Measurements from ENCODE around the gene CRIP3. TPM values are rescaled to one million over a fixed set of nuclear protein-coding genes. Genes with fewer than 3 reads are reported as not detected.

CRIP3 gene
- total and polyA plus RNA-seq, 2 of the 13 experiments (the other 11 are each of a cell fraction or from before 2014, with no cell fraction given), result 6.3 to 9.3 TPM

DNA sequence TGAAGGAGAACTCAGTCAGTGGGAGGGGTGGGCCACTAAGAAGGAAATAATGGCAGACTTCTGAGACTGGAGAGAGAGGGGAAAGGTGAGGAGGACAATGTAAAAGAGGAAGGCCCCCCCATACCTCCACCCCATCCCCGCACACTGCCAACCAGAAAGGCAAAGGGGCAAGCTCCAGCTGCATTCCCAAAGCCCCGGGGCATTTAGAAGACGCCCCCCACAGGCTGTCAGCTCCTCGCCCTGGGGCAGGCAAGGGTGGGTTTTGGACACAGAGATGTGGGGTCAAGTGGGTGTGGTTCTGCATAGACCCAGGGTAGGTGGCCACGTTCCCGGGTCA is 31.4 kb downstream of the CRIP3 start (continued):
- TF ChIP-seq ZNF570 (CRISPR knock-in tag; IDR thresholded peaks at IDR 0.05; ENCODE audit: borderline replicate concordance), result no peak
- TF ChIP-seq ZNF674 (CRISPR knock-in tag; IDR thresholded peaks at IDR 0.05; ENCODE audit: low read depth), result no peak
- TF ChIP-seq ZFP62 (CRISPR knock-in tag; IDR thresholded peaks at IDR 0.05), result 0 out of 2 replicates have a peak, but pooled peaks have one; percentile 47
- TF ChIP-seq MED8 (CRISPR knock-in tag; IDR thresholded peaks at IDR 0.05; ENCODE audit: insufficient replicate concordance), result peak; percentile 50
- TF ChIP-seq, protein P1, sequence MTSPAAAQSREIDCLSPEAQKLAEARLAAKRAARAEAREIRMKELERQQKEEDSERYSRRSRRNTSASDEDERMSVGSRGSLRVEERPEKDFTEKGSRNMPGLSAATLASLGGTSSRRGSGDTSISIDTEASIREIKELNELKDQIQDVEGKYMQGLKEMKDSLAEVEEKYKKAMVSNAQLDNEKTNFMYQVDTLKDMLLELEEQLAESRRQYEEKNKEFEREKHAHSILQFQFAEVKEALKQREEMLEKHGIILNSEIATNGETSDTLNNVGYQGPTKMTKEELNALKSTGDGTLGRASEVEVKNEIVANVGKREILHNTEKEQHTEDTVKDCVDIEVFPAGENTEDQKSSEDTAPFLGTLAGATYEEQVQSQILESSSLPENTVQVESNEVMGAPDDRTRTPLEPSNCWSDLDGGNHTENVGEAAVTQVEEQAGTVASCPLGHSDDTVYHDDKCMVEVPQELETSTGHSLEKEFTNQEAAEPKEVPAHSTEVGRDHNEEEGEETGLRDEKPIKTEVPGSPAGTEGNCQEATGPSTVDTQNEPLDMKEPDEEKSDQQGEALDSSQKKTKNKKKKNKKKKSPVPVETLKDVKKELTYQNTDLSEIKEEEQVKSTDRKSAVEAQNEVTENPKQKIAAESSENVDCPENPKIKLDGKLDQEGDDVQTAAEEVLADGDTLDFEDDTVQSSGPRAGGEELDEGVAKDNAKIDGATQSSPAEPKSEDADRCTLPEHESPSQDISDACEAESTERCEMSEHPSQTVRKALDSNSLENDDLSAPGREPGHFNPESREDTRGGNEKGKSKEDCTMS (CRISPR knock-in tag; conservative IDR thresholded peaks at IDR 0.05), result no peak
- TF ChIP-seq MIER3 (CRISPR knock-in tag; IDR thresholded peaks at IDR 0.05; ENCODE audit: borderline replicate concordance), result no peak
- TF ChIP-seq, protein P2, sequence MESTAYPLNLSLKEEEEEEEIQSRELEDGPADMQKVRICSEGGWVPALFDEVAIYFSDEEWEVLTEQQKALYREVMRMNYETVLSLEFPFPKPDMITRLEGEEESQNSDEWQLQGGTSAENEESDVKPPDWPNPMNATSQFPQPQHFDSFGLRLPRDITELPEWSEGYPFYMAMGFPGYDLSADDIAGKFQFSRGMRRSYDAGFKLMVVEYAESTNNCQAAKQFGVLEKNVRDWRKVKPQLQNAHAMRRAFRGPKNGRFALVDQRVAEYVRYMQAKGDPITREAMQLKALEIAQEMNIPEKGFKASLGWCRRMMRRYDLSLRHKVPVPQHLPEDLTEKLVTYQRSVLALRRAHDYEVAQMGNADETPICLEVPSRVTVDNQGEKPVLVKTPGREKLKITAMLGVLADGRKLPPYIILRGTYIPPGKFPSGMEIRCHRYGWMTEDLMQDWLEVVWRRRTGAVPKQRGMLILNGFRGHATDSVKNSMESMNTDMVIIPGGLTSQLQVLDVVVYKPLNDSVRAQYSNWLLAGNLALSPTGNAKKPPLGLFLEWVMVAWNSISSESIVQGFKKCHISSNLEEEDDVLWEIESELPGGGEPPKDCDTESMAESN (CRISPR knock-in tag; conservative IDR thresholded peaks at IDR 0.05), result no peak
- TF ChIP-seq KMT2B (CRISPR knock-in tag; IDR thresholded peaks at IDR 0.05), result no peak; the same call in 1 of the 2 replicates
- TF ChIP-seq, protein P3, sequence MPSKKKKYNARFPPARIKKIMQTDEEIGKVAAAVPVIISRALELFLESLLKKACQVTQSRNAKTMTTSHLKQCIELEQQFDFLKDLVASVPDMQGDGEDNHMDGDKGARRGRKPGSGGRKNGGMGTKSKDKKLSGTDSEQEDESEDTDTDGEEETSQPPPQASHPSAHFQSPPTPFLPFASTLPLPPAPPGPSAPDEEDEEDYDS (CRISPR knock-in tag; IDR thresholded peaks at IDR 0.05), result no peak
- TF ChIP-seq, protein P4, sequence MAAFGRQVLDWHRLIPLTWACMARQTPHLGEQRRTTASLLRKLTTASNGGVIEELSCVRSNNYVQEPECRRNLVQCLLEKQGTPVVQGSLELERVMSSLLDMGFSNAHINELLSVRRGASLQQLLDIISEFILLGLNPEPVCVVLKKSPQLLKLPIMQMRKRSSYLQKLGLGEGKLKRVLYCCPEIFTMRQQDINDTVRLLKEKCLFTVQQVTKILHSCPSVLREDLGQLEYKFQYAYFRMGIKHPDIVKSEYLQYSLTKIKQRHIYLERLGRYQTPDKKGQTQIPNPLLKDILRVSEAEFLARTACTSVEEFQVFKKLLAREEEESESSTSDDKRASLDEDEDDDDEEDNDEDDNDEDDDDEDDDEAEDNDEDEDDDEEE (CRISPR knock-in tag; IDR thresholded peaks at IDR 0.05), result 0 out of 2 replicates have a peak, but pooled peaks have one; percentile 45
- no peak for TF ChIP-seq GATA4 (IDR thresholded peaks at IDR 0.05; ENCODE audit: borderline replicate concordance, low read depth)
- TF ChIP-seq EEA1 (CRISPR knock-in tag; IDR thresholded peaks at IDR 0.05; ENCODE audit: borderline replicate concordance), result no peak
- peak; percentile 20; the same call in 1 of the 2 replicates for TF ChIP-seq ZNF143 (CRISPR knock-in tag; IDR thresholded peaks at IDR 0.05)
- no peak for TF ChIP-seq ZNF614 (CRISPR knock-in tag; IDR thresholded peaks at IDR 0.05; ENCODE audit: borderline replicate concordance)
- TF ChIP-seq YEATS4 (CRISPR knock-in tag; IDR thresholded peaks at IDR 0.05; ENCODE audit: borderline replicate concordance), result peak; percentile 23
- no peak for TF ChIP-seq ZFY (CRISPR knock-in tag; IDR thresholded peaks at IDR 0.05)
- TF ChIP-seq, protein P5, sequence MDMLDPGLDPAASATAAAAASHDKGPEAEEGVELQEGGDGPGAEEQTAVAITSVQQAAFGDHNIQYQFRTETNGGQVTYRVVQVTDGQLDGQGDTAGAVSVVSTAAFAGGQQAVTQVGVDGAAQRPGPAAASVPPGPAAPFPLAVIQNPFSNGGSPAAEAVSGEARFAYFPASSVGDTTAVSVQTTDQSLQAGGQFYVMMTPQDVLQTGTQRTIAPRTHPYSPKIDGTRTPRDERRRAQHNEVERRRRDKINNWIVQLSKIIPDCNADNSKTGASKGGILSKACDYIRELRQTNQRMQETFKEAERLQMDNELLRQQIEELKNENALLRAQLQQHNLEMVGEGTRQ (IDR thresholded peaks at IDR 0.05; ENCODE audit: low read depth, low read length), result no peak
- TF ChIP-seq, protein P5 (CRISPR knock-in tag; IDR thresholded peaks at IDR 0.05; ENCODE audit: borderline replicate concordance), result no peak
- TF ChIP-seq PAX8 (CRISPR knock-in tag; IDR thresholded peaks at IDR 0.05; ENCODE audit: borderline replicate concordance), result no peak
- TF ChIP-seq, protein P6, sequence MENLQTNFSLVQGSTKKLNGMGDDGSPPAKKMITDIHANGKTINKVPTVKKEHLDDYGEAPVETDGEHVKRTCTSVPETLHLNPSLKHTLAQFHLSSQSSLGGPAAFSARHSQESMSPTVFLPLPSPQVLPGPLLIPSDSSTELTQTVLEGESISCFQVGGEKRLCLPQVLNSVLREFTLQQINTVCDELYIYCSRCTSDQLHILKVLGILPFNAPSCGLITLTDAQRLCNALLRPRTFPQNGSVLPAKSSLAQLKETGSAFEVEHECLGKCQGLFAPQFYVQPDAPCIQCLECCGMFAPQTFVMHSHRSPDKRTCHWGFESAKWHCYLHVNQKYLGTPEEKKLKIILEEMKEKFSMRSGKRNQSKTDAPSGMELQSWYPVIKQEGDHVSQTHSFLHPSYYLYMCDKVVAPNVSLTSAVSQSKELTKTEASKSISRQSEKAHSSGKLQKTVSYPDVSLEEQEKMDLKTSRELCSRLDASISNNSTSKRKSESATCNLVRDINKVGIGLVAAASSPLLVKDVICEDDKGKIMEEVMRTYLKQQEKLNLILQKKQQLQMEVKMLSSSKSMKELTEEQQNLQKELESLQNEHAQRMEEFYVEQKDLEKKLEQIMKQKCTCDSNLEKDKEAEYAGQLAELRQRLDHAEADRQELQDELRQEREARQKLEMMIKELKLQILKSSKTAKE (CRISPR knock-in tag; IDR thresholded peaks at IDR 0.05; ENCODE audit: borderline replicate concordance), result no peak
- no peak for TF ChIP-seq ZNF850 (CRISPR knock-in tag; conservative IDR thresholded peaks at IDR 0.05)
